DMS53 (cell line): Measurements from ENCODE around the gene MAT1A.
"Not testable (repeated sequence)": the region's sequence is repeated elsewhere in the genome, so short reads cannot be mapped to it uniquely, and the experiment has no call there.

Experiments
- DNase-seq: peaks from one replicate; lab custom pipeline; 2025; lab: John Stamatoyannopoulos, UW

MAT1A gene

GRCh38 chr10:80289451-80290287, at the start of gene MAT1A:
Gene MAT1A (minus strand): TSS chr10:80289658. CDS start chr10:80289423, 235 bp downstream.
- DNase-seq = peak; percentile 92

GRCh38 chr10:80333983-80334382, 44.5 kb upstream of the MAT1A start:
- DNase-seq = no peak

DNA sequence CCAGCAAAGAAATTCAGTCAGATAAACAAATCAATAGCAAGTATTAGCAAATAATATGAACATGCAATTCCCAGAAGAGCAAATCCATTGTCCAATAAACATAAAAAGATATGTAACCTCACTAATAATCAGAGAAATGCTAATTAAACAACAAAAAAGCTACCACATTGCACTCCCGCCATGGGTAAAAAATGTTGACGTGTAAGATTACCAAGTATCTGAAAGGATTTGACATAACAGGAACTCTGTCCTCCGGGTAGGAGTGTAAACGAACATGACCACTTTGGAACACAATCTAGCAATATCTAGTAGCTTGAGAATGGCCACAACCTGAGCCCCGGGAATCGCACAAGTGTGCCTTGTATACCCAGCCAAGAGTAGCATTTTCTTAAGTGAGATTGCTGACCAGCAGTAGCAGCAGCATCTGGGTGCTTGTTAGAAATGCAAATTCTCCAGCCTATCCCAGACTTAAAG, 35.5 kb upstream of the MAT1A start:
- no peak for DNase-seq

GRCh38 chr10:80324086-80324485, 34.6 kb upstream of the MAT1A start:
- peak; percentile 58 for DNase-seq

DNA sequence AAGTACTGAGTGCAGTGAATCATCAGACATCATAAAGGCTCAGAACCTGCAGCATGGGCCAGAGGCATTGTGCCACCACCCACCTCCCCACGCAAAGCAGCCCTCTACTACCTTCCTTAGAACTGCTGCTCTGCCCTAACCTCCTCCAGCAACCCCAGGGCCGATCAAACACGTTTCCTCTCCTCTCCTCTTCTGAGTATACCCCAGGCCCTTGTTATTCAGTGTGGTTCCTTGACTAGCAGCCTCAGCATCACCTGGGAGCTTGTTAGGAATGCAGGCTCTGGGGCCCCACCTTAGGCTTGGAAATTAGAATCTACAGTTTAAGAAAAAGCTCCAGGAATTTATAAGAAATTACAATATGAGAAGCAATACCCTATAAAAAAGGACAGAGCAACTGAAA, 33.9 kb upstream of the MAT1A start:
- no peak for DNase-seq

GRCh38 chr10:80322711-80323110, 33.3 kb upstream of the MAT1A start:
- DNase-seq = no peak

GRCh38 chr10:80322158-80322557, 32.7 kb upstream of the MAT1A start:
- DNase-seq = no peak

DNA sequence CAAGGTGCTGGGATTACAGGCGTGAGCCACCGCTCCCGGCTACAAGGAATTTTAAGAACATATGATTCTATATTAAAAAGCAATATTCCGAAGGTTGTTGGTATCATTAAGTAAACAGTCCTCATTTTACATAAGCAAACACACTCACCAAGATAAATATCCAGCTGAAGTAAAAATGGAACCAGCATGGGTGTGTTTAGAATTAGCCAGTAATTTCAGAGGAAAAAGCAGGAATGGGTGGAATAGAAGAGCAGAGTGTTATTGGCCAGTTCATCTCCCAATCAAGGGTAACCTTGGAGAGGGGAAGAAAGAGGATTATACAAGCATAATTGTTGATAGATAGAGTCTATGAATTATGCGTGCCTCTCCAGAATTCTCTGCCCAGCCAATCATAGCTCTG, 31.7 kb upstream of the MAT1A start:
- no peak for DNase-seq

- DNase-seq = peak; percentile 37
Measured at GRCh38 chr10:80320377-80320776, 30.9 kb upstream of the MAT1A start.

- no peak for DNase-seq
Measured at GRCh38 chr10:80319725-80320290, 30.4 kb upstream of the MAT1A start.

DNA sequence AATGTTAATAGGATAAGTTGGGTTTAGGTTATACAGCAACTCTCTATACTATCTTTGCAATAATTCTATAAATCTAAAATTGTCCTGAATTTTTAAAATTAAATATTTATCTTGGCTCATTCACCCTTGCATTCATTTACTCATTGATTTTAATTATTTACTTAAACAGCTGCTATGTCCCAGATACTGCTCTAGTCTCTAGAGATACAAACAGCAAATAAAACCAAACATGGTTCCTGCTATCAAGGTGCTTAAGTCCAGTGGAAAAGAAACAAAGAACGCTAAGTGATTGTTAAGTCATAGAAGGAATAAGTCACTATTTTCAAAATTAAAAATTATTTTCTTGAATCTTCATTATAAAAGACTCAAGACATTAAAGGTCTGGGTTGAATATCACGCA, 29.9 kb upstream of the MAT1A start:
- no peak for DNase-seq

DNA sequence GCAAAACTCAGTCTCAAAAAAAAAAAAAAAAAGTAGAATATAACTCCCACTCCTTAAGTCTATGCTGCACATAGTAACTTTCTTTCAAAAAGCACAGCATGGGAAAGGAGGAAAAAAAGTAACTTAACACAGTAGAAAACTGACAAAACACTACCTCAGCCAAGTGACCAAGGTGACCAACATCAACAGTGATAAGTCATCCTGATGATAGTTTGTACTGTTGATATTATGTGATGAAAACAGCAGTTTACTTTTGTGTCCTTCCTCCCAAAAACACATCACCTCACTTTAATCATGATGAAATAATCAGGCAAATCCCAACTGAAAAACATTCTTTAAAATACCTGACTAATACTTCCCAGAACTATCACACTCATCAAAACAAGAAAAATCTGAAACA, 29.3 kb upstream of the MAT1A start:
- DNase-seq = no peak

- no peak for DNase-seq
Measured at GRCh38 chr10:80315391-80315790, 25.9 kb upstream of the MAT1A start.

DNA sequence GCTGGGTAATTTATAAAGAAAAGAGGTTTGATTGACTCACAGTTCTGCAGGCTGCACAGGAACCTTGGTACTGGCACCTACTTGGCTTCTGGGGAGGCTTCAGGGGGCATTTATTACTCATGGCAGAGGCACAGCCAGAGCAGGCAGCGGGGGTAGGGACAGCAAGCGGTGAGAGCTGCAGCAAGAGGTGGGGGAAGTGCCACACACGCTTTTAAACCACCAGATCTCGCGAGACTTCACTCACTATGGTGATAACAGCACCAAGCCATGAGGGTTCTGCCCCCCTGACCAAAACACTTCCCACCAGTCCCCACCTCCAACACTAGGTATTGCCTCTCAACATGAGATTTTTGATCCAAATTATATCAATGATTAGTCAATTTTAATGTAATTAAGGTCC, 24.1 kb upstream of the MAT1A start:
- DNase-seq = no peak

DNA sequence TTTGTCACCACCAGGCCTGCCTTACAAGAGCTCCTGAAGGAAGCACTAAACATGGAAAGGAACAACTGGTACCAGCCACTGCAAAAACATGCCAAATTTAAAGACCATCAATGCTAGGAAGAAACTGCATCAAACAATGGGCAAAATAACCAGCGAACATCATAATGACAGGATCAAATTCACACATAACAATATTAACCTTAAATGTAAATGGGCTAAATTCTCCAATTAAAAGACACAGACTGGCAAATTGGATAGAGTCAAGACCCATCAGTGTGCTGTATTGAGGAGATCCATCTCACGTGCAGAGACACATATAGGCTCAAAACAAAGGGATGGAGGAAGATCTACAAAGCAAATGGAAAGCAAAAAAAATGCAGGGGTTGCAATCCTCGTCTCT, 16.5 kb upstream of the MAT1A start:
- DNase-seq = not testable (repeated sequence)

DNA sequence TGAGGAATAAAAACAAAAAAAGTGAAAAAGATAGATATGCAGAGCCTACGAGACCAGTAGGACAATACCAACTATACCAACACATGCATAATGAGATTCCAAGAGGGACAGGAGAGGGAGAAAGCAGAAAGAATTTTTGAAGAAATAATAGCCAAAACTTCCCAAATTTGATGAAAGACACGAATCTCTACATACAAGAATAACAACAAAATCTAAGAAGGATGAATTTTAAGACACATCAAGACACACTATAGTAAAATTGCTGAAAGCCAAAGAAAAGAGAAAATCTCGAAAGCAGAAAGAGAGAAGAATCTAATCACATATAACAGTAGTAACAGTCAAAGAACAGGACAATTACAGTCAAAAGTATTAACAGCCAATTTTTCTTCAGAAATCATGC, 7.5 kb upstream of the MAT1A start:
- DNase-seq = no peak

GRCh38 chr10:80292607-80293239, 3.3 kb upstream of the MAT1A start:
- no peak for DNase-seq

DNA sequence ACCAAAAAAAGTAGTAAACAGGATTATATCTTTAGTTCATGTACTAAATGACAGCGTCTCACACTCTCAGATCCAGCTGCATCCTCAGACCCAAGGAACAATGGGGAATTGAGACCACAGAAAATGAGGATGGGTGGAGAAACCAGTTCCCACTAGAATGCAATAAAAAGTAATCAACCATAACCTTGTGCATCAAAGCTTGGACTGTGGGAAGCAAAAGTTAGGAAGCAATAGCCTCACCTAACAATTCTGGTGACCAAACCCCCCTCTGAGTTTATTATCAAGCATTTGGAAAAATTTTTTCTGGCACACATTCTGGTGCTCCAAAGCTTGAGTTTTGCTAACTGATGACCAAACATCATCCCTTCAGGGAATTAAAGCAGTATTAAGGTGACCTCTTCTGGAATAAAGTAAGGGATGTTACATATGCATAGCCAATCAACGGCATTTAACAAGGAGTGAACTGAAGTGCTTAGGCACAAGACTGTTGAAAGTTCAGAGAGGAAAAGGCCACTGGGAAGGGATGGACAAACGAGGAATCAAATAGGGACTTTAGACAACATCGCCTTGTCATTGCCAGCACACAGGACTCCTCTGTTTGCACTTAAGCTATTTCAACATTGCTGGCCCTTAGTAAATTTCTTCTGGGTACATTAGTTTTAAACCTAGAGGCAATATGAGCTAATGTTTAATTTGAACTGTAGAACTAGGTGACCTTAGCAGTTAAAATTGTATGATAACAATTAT, 1.2 kb upstream of the MAT1A start:
- DNase-seq = peak; percentile 27

DNA sequence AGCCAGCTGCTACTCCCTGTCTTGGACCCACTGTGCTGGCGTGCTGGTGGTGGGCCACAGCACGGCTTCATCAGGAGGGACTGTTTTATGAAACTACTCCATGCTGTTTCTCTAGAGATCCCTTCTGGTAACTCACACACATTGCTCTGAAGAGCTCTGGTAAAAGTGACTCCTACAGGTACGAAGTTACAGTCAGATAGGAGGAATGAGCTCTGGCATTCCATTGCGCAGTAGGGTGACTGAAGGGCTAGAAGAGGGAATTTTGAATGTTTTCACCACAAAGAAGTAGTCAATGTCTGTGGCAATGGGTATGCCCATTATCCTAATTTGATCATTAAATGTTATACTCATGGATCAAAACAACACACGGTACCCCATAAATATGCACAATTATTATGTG, 609 bp downstream of the MAT1A start:
- DNase-seq = no peak

GRCh38 chr10:80284522-80284921, 4.9 kb downstream of the MAT1A start:
- DNase-seq = no peak

DNA sequence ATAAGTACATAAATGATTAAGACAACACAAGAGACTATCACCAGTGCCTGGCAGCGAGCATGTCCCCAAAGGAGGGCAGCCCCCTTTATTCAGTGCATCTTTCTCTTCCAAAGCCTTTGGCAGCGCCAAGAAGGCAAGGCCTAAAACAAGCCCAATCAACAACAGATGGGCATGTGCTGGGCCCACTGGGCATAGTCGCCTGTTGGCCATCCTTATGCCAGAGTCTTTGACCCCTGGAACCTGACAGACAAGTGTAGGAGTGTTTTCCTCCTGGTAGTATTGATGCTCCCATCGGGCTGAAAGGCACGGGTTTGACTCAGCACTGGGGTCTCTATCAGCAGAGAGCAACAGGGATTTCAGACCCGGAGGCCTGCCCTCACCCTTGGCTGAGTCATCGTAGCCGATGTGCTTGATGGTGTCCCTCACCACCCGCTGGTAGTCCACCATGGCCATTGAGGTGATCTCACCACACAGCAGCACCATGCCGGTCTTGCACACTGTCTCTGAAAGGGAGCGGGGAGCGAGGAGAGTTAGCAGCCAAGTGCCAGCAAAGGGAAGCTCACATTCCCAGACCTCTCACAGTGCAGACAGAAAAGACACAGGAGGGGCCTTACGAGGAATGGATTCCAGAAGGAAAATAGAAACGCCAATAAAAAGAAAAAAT, 5.8 kb downstream of the MAT1A start:
- no peak for DNase-seq

DNA sequence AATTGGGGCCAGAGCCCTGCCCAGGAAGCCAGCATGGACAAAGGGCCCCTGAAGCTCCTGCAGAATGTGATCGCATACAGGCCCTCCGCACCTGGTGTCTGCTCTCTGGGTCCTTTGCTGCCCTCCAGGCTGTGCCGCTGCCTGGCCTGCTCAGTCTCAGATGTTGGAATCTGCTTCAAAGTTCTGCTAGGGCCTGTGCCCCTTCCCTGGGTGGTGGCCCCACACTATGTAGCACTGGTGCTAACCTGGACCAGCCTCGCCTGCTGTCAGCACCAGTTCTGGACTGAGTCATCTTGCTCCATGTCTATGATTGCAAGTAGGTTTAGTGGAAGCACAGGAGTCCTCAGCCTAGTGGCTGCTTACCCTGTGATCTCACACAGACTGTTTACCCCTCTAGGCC, 6.3 kb downstream of the MAT1A start:
- no peak for DNase-seq
